Stimulated activated CD8-positive, alpha-beta memory T cell treated with anti-CD3 and anti-CD28 coated beads, Interleukin-2, amount 100 ng/mL, for 1 hour (primary cell): Measurements from ENCODE around the gene LRRC23.

Experiments
- DNase-seq, 2 donors: peaks; one replicate each; pipeline ENCODE4 v3.0.0-alpha.2; 2020; ENCODE audit warnings: low read depth in 2 of 2

LRRC23 gene

GRCh38 chr12:6943722-6944380 is 39.2 kb downstream of the LRRC23 start, which contains the start of the genes C12orf57 and RNU7-1:
C12orf57 (plus strand) TSS chr12:6944022; CDS start chr12:6944122, 100 bp downstream.
RNU7-1 (plus strand) TSS chr12:6943816.
- peak in 1 of 2 donors; percentile 59 for DNase-seq

- peak; percentile 66 to 77 for DNase-seq
Measured at GRCh38 chr12:6944381-6945186, 40.0 kb downstream of the LRRC23 start.

- no peak for DNase-seq
Measured at GRCh38 chr12:6945613-6946012, 41.0 kb downstream of the LRRC23 start.

GRCh38 chr12:6946033-6946919 is 41.7 kb downstream of the LRRC23 start:
- no peak for DNase-seq

- DNase-seq = no peak
Measured at GRCh38 chr12:6946920-6947374, 42.3 kb downstream of the LRRC23 start.

- DNase-seq = no peak
Measured at GRCh38 chr12:6947615-6948014, 43.0 kb downstream of the LRRC23 start.

GRCh38 chr12:6948873-6949594 is 44.4 kb downstream of the LRRC23 start:
- DNase-seq = no peak

GRCh38 chr12:6950401-6950801 is 45.8 kb downstream of the LRRC23 start:
- DNase-seq = no peak

GRCh38 chr12:6950811-6951540 is 46.4 kb downstream of the LRRC23 start, which contains the start of gene PTPN6:
PTPN6 (plus strand) TSS chr12:6951356; CDS start chr12:6951513, 157 bp downstream.
- DNase-seq = no peak

- DNase-seq = no peak
Measured at GRCh38 chr12:6951551-6952120, 47.0 kb downstream of the LRRC23 start.

- DNase-seq = no peak
Measured at GRCh38 chr12:6952121-6952862, 47.7 kb downstream of the LRRC23 start.

GRCh38 chr12:6952863-6953441 is 48.3 kb downstream of the LRRC23 start:
- no peak for DNase-seq

GRCh38 chr12:6953442-6954315 is 49.1 kb downstream of the LRRC23 start:
- DNase-seq = peak; percentile 73

- DNase-seq = no peak
Measured at GRCh38 chr12:6954316-6955107, 49.9 kb downstream of the LRRC23 start.

- no peak for DNase-seq
Measured at GRCh38 chr12:6955108-6956020, 50.7 kb downstream of the LRRC23 start.
